Endothelial cell of umbilical vein (primary cell): ENCODE data around the gene RAB31.

Experiments
- EZH2 ChIP-seq: IDR thresholded peaks from 2 replicates; pipeline ENCODE4 v1.6.1; 2012; ENCODE audit warnings: borderline replicate concordance, low read depth, mild to moderate bottlenecking, moderate library complexity, low read length, inconsistent platforms; ENCODE audit not compliant: severe bottlenecking
- FOS ChIP-seq: IDR thresholded peaks from 2 replicates; pipeline ENCODE4 v1.6.1; 2011; ENCODE audit warnings: mild to moderate bottlenecking, low read length, moderate library complexity, borderline replicate concordance; ENCODE audit not compliant: insufficient read depth
- GATA2 ChIP-seq: IDR thresholded peaks from 2 replicates; pipeline ENCODE4 v1.7.0; 2011; ENCODE audit warnings: low read depth, mild to moderate bottlenecking, moderate library complexity, mixed read lengths, low read length; ENCODE audit not compliant: insufficient read length, insufficient read depth
- JUN ChIP-seq: IDR thresholded peaks from 2 replicates; pipeline ENCODE4 v1.6.1; 2011; ENCODE audit warnings: borderline replicate concordance, low read depth; ENCODE audit not compliant: insufficient read length, insufficient read depth
- MYC ChIP-seq: IDR thresholded peaks from one replicate; pipeline ENCODE4 v1.6.1; 2011; ENCODE audit warnings: mild to moderate bottlenecking, low read depth, low read length
- POLR2A ChIP-seq: IDR thresholded peaks from 2 replicates; pipeline ENCODE4 v1.6.1; 2012; ENCODE audit warnings: low read depth, mild to moderate bottlenecking, control low read depth, low read length
- POLR2AphosphoS5 ChIP-seq: IDR thresholded peaks from 2 replicates; pipeline ENCODE4 v1.6.1; 2012; ENCODE audit warnings: low read depth, mild to moderate bottlenecking, control low read depth, low read length, moderate library complexity; ENCODE audit not compliant: insufficient read depth
- TF ChIP-seq, protein P1 (sequence below), 2 donors: IDR thresholded peaks; 1 replicate in 1 of 2; 2 replicates in 1 of 2; pipeline ENCODE4 v1.5.1; 2011; ENCODE audit warnings: low read length in 2 of 2, mild to moderate bottlenecking in 2 of 2, moderate library complexity in 2 of 2, control low read depth in 1 of 2, inconsistent platforms in 1 of 2, low read depth in 1 of 2; ENCODE audit not compliant: insufficient read depth in 1 of 2; ENCODE audit errors: extremely low read depth in 1 of 2
- TF ChIP-seq, protein P2 (sequence below): IDR thresholded peaks from 2 replicates; pipeline ENCODE4 v1.6.1; 2011; ENCODE audit not compliant: insufficient read depth, insufficient read length

DNA sequence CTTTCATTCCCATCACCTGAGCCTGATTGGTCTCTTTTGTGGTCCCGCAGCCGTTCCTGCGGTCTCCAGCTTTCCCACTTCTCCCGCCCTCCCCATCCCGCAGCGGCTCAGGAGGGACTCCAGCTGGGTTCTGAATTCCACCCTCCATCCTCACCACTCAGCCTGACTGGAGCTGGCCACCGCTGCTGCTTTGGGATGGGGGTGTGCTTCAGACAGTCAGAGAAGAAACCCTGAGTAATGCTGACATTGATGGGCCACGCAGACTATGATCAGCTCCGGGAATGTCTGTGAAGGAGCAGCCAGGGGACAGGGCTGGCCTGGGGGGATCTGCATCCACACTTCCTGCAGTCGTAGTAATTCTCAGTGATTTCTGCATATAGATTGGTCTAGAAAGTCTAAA lies 131.8 kb downstream of the RAB31 start:
- no peak for TF ChIP-seq POLR2AphosphoS5
- TF ChIP-seq, protein P1, sequence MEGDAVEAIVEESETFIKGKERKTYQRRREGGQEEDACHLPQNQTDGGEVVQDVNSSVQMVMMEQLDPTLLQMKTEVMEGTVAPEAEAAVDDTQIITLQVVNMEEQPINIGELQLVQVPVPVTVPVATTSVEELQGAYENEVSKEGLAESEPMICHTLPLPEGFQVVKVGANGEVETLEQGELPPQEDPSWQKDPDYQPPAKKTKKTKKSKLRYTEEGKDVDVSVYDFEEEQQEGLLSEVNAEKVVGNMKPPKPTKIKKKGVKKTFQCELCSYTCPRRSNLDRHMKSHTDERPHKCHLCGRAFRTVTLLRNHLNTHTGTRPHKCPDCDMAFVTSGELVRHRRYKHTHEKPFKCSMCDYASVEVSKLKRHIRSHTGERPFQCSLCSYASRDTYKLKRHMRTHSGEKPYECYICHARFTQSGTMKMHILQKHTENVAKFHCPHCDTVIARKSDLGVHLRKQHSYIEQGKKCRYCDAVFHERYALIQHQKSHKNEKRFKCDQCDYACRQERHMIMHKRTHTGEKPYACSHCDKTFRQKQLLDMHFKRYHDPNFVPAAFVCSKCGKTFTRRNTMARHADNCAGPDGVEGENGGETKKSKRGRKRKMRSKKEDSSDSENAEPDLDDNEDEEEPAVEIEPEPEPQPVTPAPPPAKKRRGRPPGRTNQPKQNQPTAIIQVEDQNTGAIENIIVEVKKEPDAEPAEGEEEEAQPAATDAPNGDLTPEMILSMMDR (IDR thresholded peaks at IDR 0.05; ENCODE audit: extremely low read depth in 1 of 2, insufficient read depth in 1 of 2, low read depth in 1 of 2, low read length in 2 of 2) = no peak
- TF ChIP-seq EZH2 = no peak
- no peak for TF ChIP-seq POLR2A
- TF ChIP-seq, protein P2, sequence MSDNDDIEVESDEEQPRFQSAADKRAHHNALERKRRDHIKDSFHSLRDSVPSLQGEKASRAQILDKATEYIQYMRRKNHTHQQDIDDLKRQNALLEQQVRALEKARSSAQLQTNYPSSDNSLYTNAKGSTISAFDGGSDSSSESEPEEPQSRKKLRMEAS = no peak
- no peak for TF ChIP-seq JUN
- TF ChIP-seq FOS = no peak
- no peak for TF ChIP-seq MYC
- TF ChIP-seq GATA2 = no peak
